Colonic mucosa (tissue), 4 donors: ENCODE results near the gene LHFPL3. TPM values are rescaled to one million over a fixed set of nuclear protein-coding genes. Genes with fewer than 3 reads are reported as not detected.

ENCODE experiments used
- DNase-seq: peaks from one replicate; pipeline ENCODE4 v3.0.0-alpha.2; 2020
- H3K27ac ChIP-seq: fragments of 200-600 bp; one replicate; pipeline ENCODE4 v1.8.0; 2021
- H3K27me3 ChIP-seq: fragments of 200-600 bp; one replicate; pipeline ENCODE4 v1.8.0; 2021
- H3K36me3 ChIP-seq: fragments of 200-600 bp; one replicate; pipeline ENCODE4 v1.8.0; 2021
- H3K4me1 ChIP-seq: fragments of 200-600 bp; one replicate; pipeline ENCODE4 v1.8.0; 2021; ENCODE audit warnings: mild to moderate bottlenecking
- H3K4me3 ChIP-seq: fragments of 200-600 bp; one replicate; pipeline ENCODE4 v1.8.0; 2021
- H3K9ac ChIP-seq, 2 donors: one replicate each; pipeline ENCODE4 v1.7.0; 2013; ENCODE audit warnings: control low read depth in 2 of 2, low read depth in 2 of 2, low read length in 2 of 2
- H3K9me3 ChIP-seq: fragments of 200-600 bp; one replicate; pipeline ENCODE4 v1.8.0; 2021
- intact Hi-C: fragments of 100-400 bp; cut with DNase I; formaldehyde crosslinking; loops from one replicate; pipeline ENCODE4 v1.14.1; 2022
- total RNA-seq, 2 donors: library from RNA; stranded (reverse); fragmentation: NEBNext Ultra II Directional in 1 of 2; extraction: Animal tissue kit (Norgen Biotek cat#: 25700) in 1 of 2; gene quantifications; one replicate each; pipeline ENCODE4 v1.2.1, GENCODE V29; 2021
- TF ChIP-seq, protein P1 (sequence below): fragments of 200-600 bp; IDR thresholded peaks from one replicate; pipeline ENCODE4 v1.8.0; 2022; ENCODE audit warnings: antibody characterized with exemption, mild to moderate bottlenecking
- donor health status: healthy.
- donor health status: DM: no; HTN: no; CAD: no.
- donor health status: DM: no; HTN: no; CAD: no.

LHFPL3 gene
- total RNA-seq, 2 donors from 2014 or later = 0.12 to 0.27 TPM

DNA sequence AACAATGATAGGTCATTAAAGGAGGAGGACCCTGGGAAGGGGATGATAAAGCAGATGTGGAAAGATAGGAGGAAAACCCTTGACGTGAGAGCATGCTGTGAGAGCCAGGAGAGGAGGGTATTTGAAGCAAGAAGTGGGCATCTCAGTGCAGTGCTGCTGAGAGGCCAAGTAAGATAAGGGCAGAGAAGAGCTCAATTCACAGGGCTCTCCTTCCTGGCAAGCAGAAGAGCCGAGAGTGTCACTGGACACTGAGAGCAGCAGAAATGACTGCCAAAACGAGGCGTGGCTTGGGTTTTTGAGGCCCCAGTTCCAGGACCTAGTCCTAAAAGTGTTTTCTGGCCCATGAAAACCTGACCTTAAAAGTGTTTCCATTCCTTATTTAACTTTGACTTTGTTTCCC lies 213.5 kb downstream of the LHFPL3 start:
- Histone ChIP-seq H3K27me3 (no peaks in the 10 kb centered on the region), H3K36me3 (no peaks in the 10 kb centered on the region), H3K4me1 (no peaks in the 10 kb centered on the region), H3K27ac (no peak overlapping the region), H3K4me3 (no peak overlapping the region), H3K9me3 (no peaks in the 10 kb centered on the region), H3K9ac (no peak overlapping the region)
- no peak for DNase-seq
- intact Hi-C loops = loop anchor here (10.0 kb wide), 1 partner anchor 187 kb away; no protein-coding TSS in a partner anchor
- TF ChIP-seq, protein P1, sequence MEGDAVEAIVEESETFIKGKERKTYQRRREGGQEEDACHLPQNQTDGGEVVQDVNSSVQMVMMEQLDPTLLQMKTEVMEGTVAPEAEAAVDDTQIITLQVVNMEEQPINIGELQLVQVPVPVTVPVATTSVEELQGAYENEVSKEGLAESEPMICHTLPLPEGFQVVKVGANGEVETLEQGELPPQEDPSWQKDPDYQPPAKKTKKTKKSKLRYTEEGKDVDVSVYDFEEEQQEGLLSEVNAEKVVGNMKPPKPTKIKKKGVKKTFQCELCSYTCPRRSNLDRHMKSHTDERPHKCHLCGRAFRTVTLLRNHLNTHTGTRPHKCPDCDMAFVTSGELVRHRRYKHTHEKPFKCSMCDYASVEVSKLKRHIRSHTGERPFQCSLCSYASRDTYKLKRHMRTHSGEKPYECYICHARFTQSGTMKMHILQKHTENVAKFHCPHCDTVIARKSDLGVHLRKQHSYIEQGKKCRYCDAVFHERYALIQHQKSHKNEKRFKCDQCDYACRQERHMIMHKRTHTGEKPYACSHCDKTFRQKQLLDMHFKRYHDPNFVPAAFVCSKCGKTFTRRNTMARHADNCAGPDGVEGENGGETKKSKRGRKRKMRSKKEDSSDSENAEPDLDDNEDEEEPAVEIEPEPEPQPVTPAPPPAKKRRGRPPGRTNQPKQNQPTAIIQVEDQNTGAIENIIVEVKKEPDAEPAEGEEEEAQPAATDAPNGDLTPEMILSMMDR = no peak

DNA sequence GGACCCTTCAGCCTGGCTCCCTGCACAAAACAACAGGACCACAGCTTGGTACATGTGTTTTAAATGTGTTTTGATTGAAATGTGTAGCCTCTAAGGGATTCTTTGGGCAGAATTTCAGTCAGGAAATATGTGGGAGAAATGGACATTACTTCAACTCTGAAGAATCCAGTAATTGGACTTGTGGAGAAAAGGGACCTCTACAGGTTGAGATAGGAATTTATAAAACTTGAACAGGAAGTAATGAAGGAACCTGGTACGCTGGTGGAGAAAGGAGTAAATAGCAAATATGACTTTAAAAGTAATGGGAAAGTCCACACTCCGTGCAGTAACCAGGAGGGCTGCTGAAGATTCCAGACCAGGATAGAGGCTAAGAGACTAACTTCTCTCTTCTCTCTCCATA lies 220.5 kb downstream of the LHFPL3 start:
- intact Hi-C loops = loop anchor here (10.0 kb wide), 1 partner anchor 194 kb away; no protein-coding TSS in a partner anchor

DNA sequence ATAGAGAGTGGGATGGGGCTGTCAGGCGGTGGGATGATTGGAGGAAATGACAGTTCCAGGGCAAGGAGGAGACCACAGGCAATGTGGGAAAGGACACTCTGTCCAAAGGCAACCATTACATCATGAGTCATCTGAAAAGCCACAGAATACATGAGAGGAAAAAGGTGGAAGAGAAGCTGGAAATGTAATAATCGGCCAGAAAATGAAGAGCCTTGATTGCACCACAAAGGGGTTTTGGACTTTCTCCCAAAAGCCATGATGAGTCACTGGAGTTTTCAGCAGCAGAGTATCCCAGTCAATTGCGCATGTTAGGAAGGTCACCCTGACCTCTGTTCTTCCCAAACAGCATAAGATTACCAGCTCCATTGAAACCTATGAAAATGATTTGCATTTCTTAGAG lies 222.0 kb downstream of the LHFPL3 start:
- no peak overlapping the region for H3K4me3 ChIP-seq
- TF ChIP-seq, protein P1 = no peak
- H3K9ac ChIP-seq = no peak overlapping the region
- DNase-seq = no peak
- no peak overlapping the region for H3K27ac ChIP-seq
- no peaks in the 10 kb centered on the region for H3K36me3 ChIP-seq
- H3K27me3 ChIP-seq = no peaks in the 10 kb centered on the region
- H3K9me3 ChIP-seq = no peaks in the 10 kb centered on the region
- H3K4me1 ChIP-seq = no peaks in the 10 kb centered on the region
- intact Hi-C loops = loop anchor here (5.0 kb wide), 1 partner anchor 278 kb away; no protein-coding TSS in a partner anchor

More for the DNA sequence above, 220.5 kb downstream of the LHFPL3 start:
- no peaks in the 10 kb centered on the region for H3K9me3 ChIP-seq
- no peak for DNase-seq
- H3K4me1 ChIP-seq = no peaks in the 10 kb centered on the region
- no peaks in the 10 kb centered on the region for H3K27me3 ChIP-seq
- H3K27ac ChIP-seq = no peak overlapping the region
- H3K36me3 ChIP-seq = no peaks in the 10 kb centered on the region
- TF ChIP-seq, protein P1 = peak; percentile 25
- no peak overlapping the region for H3K9ac ChIP-seq
- no peak overlapping the region for H3K4me3 ChIP-seq

DNA sequence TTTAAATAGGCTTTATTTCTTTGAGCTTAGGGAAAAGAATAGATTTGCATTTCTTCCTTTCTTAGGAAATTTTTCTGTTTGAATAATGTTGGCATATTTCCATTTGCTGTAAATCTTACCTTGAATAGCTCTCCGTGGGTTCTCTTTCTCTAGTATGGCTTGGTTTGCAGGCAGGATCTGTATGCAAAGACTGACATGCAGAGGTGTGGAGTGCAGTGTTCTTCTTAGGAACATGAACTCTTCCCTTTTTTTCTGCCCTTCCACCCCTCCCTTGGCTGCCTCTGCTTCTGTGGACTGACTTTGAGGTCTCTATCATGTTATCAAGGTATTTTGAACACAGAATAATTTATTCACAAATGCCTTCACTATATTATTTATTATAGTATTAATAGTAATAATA lies 222.8 kb downstream of the LHFPL3 start:
- H3K9ac ChIP-seq = no peak overlapping the region
- no peaks in the 10 kb centered on the region for H3K4me1 ChIP-seq
- H3K27me3 ChIP-seq = no peaks in the 10 kb centered on the region
- no peaks in the 10 kb centered on the region for H3K9me3 ChIP-seq
- no peak for DNase-seq
- H3K36me3 ChIP-seq = no peaks in the 10 kb centered on the region
- intact Hi-C loops = loop anchor here (5.0 kb wide), 1 partner anchor 279 kb away; no protein-coding TSS in a partner anchor
- no peak overlapping the region for H3K27ac ChIP-seq
- H3K4me3 ChIP-seq = no peak overlapping the region
- TF ChIP-seq, protein P1 = no peak

DNA sequence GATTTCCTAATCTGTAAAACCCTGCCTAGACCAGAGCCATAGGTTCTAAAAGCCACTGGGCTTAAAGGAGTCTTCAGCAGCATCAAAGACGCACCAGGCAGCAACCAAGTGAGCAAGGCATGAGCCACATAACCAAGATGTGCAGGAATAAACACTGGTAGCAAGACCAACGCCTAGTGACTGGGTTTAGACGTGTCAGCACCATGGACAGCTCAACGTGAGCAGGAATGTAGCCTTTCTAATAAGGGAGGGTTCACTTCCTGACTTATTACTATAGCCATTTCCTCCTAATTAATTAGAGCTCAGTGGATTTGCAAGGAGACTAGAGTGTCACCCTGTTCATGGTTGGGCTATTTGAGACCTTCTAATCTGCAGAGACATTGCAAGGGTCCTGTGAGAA lies 223.7 kb downstream of the LHFPL3 start:
- Histone ChIP-seq H3K36me3 (no peaks in the 10 kb centered on the region), H3K27ac (no peak overlapping the region), H3K27me3 (no peaks in the 10 kb centered on the region), H3K4me3 (no peak overlapping the region), H3K9ac (no peak overlapping the region), H3K4me1 (no peaks in the 10 kb centered on the region), H3K9me3 (no peaks in the 10 kb centered on the region)
- TF ChIP-seq, protein P1 = no peak
- intact Hi-C loops = loop anchor here (5.0 kb wide), 1 partner anchor 280 kb away; no protein-coding TSS in a partner anchor
- DNase-seq = peak; percentile 43
